Adrenal gland (tissue), 5 donors: ENCODE measurements around the gene MCU.

ENCODE experiments used
- CTCF ChIP-seq, 6 experiments: fragments of 450-650 bp in 4 of 6; fragments of 200-600 bp in 2 of 6; sonication (generic) in 1 of 6; IDR thresholded peaks; 1 replicate in 5 of 6; 2 replicates in 1 of 6; pipeline versions ENCODE4 v1.5.1 to v1.8.0; 2016 to 2021; ENCODE audit warnings: antibody characterized with exemption in 6 of 6, mild to moderate bottlenecking in 2 of 6, moderate library complexity in 1 of 6
- POLR2A ChIP-seq, 2 donors: fragments of 450-650 bp; IDR thresholded peaks; one replicate each; pipeline ENCODE4 v1.6.1; 2017; ENCODE audit warnings: antibody characterized with exemption in 2 of 2, mild to moderate bottlenecking in 2 of 2, moderate library complexity in 1 of 2
- donor health status: DM: no; HTN: no; CAD: no.

GRCh38 chr10:72658696-72659400 is 33.1 kb upstream of the MCU start:
- TF ChIP-seq CTCF (IDR thresholded peaks at IDR 0.05) (no peak), POLR2A (IDR thresholded peaks at IDR 0.05) (no peak)
